Measurements from ENCODE around the gene PLOD3. TPM values are rescaled to one million over a fixed set of nuclear protein-coding genes. Genes with fewer than 3 reads are reported as not detected.
"Not testable (repeated sequence)": the region's sequence is repeated elsewhere in the genome, so short reads cannot be mapped to it uniquely, and the experiment has no call there.

PLOD3 gene, protein sequence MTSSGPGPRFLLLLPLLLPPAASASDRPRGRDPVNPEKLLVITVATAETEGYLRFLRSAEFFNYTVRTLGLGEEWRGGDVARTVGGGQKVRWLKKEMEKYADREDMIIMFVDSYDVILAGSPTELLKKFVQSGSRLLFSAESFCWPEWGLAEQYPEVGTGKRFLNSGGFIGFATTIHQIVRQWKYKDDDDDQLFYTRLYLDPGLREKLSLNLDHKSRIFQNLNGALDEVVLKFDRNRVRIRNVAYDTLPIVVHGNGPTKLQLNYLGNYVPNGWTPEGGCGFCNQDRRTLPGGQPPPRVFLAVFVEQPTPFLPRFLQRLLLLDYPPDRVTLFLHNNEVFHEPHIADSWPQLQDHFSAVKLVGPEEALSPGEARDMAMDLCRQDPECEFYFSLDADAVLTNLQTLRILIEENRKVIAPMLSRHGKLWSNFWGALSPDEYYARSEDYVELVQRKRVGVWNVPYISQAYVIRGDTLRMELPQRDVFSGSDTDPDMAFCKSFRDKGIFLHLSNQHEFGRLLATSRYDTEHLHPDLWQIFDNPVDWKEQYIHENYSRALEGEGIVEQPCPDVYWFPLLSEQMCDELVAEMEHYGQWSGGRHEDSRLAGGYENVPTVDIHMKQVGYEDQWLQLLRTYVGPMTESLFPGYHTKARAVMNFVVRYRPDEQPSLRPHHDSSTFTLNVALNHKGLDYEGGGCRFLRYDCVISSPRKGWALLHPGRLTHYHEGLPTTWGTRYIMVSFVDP
- 52.4 TPM for polyA plus RNA-seq
- long read RNA-seq, donor 1, result 0 reads
- long read RNA-seq, donor 2, transcript PLOD3-201 (19 exons, 2,920 nt), result major isoform, 11 of 344 reads
- long read RNA-seq, donor 2, partial matches to known transcripts, result 167 of 344 reads
- long read RNA-seq, donor 2, other reads (novel, unspliced or antisense), result 166 of 344 reads
- long read RNA-seq, donor 3, transcript PLOD3-201 (19 exons, 2,920 nt), result major isoform, 6 of 468 reads
- long read RNA-seq, donor 3, partial matches to known transcripts, result 263 of 468 reads
- long read RNA-seq, donor 3, other reads (novel, unspliced or antisense), result 199 of 468 reads
- long read RNA-seq, donor 4, partial matches to known transcripts, result 0 of 2 reads
- long read RNA-seq, donor 4, other reads (novel, unspliced or antisense), result 0 of 2 reads
- long read RNA-seq, donor 5, partial matches to known transcripts, result 0 of 1 reads
- long read RNA-seq, donor 5, other reads (novel, unspliced or antisense), result 0 of 1 reads
- long read RNA-seq, donor 6, partial matches to known transcripts, result 0 of 6 reads
- long read RNA-seq, donor 6, other reads (novel, unspliced or antisense), result 0 of 6 reads
- long read RNA-seq, donor 7, partial matches to known transcripts, result 0 of 4 reads
- long read RNA-seq, donor 7, other reads (novel, unspliced or antisense), result 0 of 4 reads
- long read RNA-seq, donor 8, partial matches to known transcripts, result 8 of 13 reads
- long read RNA-seq, donor 8, other reads (novel, unspliced or antisense), result 0 of 13 reads
- long read RNA-seq, donor 9, partial matches to known transcripts, result 104 of 184 reads
- long read RNA-seq, donor 9, other reads (novel, unspliced or antisense), result 79 of 184 reads
- long read RNA-seq, donor 10, partial matches to known transcripts, result 0 of 2 reads
- long read RNA-seq, donor 10, other reads (novel, unspliced or antisense), result 0 of 2 reads
- long read RNA-seq, donor 11, transcript PLOD3-201 (19 exons, 2,920 nt), result major isoform, 6 of 14 reads
- long read RNA-seq, donor 11, partial matches to known transcripts, result 6 of 14 reads
- long read RNA-seq, donor 11, other reads (novel, unspliced or antisense), result 0 of 14 reads

DNA sequence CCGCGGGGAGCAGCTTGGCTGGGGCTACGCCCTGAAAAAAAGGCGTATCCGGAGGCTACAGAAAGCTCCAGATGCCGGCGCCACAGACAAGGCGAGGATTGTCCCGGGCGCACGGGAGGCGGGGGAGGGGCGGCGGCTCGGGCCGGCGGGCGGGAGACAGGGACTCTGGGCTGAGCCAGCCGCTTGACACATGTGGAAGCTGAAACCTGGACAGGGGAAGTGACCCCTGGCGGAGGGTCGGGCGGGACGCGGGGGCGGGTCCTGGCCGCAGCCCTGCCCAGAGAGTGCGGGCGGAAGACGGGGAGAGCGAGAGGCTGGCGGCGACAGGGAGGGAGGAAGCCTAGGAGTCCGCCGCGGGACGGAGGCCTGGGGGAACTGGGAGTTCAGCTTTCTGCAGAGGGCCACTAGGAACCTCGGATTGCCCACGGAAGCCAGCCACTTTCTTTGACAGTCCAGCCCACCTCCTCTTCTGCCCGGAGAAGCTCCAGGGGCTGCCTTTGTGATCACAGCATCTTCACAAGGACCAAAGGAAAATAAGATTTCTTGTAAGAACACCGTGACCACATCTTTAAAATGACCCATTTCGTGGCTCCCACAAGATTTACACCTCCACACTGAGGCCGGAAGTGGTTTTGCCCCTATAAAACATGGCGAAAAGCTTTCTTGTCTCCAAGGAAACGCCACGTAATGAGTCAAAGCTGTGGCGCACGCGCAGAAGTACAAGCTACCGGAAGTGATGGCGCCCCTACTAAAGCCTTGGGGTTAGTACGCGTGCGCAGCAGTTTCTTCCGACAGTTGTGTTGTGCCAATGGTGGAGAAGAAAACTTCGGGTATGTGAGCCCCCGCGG is at the start of gene PLOD3, which contains the start of gene ZNHIT1:
Gene PLOD3 (minus strand): TSS at position 194 of the 848 bp plus-strand sequence. CDS start 307 bp downstream, outside the sequence.
Gene ZNHIT1 (plus strand): TSS at position 778 of the 848 bp plus-strand sequence. CDS start 31 bp downstream, at position 809.
- 0% methylated on average over 1 of the region's 57 CpGs for WGBS (ENCODE audit: insufficient coverage, low lambda C conversion rate)

DNA sequence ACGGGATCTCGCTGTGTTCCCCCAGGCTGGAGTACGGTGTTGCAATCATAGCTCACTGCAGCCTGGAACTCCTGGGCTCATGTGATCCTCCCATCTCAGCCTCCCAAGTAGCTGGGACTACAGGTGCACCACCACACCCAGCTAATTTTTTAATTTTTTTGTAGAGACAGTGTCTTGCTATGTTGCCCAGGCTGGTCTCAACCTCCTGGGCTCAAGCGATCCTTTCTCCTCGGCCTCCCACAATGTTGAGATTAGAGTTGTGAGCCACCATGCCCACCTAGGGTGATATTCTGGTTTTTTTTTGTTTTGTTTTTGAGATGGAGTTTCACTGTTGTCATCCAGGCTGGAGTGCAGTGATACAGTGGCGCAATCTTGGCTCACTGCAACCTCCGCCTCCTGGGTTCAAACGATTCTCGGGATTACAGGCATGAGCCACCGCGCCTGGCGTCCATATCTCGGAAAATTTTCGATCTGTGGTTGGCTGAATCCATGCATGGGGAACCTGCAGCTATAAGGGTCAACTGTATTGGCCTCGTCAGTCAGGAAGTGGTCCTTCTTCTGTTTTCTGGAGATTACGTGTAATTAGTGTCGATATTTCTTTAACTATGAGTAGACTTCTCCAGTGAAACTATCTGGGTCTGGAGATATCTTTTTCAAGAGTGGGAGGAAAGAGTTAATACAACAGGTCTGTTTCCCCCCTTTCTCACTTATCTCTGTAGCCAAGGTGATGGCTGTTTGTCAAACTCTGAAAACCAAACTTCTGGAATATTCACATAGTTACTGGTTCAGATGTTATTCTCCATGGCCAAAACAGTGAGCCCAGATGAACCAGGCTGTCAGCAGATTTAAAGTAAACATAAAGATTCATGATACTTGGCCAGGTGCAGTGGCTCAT is 48.5 kb upstream of the PLOD3 start:
- 70% methylated on average over 2 of the region's 17 CpGs for whole genome bisulfite sequencing (ENCODE audit: insufficient coverage, low lambda C conversion rate)

More for the DNA sequence above, at the start of gene PLOD3, which contains the start of gene ZNHIT1:
- Histone ChIP-seq H3K9me3 (ENCODE audit: control insufficient read depth, low read depth, low read length) (peaks cover 3% of the 10 kb centered on the region), H3K36me3 (ENCODE audit: control insufficient read depth, insufficient read depth, low read length) (peaks cover 26% of the 10 kb centered on the region), H3K27me3 (ENCODE audit: control insufficient read depth, insufficient read depth, low read length) (no peaks in the 10 kb centered on the region), H3K27ac (ENCODE audit: low read length) (peak within 1 kb of the TSS; percentile 95), H3K4me1 (ENCODE audit: control insufficient read depth, insufficient read depth, low read length) (peaks cover 29% of the 10 kb centered on the region), H3K4me3 (ENCODE audit: low read length) (peak within 1 kb of the TSS; percentile 71)
- peak; percentile 97 to 98 for DNase-seq

DNA sequence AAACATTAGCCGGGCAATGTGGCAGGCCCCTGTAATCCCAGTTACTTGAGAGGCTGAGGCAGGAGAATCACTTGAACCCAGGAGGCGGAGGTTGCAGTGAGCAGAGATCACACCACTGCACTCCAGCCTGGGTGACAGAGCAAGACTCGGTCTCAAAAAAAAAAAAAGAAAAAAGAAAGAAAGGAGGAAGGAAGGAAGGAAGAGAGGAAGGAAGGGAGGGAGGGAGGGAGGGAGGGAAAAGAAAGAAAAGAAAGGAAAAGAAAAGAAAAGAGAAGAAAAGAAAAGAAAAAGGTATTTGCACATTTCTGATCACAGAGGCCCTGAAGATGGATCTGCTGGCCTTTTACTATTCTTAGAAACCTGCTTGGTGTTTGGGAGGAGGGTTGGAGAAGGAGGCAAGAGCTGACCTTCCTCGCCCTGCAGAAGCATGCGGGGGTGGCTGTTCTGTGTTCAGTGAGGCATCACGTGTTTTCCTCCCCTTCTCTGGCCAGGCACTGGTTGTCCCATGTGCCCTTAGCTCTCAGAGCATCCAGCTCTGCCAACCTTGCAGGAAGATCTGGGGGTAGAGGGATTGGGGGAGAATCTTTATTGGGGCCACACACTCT is 46.8 kb upstream of the PLOD3 start:
- not testable (repeated sequence) for H3K9me3 ChIP-seq (ENCODE audit: control insufficient read depth, low read depth, low read length); H3K36me3 ChIP-seq (ENCODE audit: control insufficient read depth, insufficient read depth, low read length); H3K27ac ChIP-seq (ENCODE audit: low read length); H3K4me3 ChIP-seq (ENCODE audit: low read length); DNase-seq; H3K4me1 ChIP-seq (ENCODE audit: control insufficient read depth, insufficient read depth, low read length); H3K27me3 ChIP-seq (ENCODE audit: control insufficient read depth, insufficient read depth, low read length)
- WGBS (ENCODE audit: insufficient coverage, low lambda C conversion rate), result 79% methylated on average over 3 of the region's 6 CpGs

More for the DNA sequence above, 48.5 kb upstream of the PLOD3 start:
- no peak overlapping the region for H3K27ac ChIP-seq (ENCODE audit: low read length)
- no peaks in the 10 kb centered on the region for H3K36me3 ChIP-seq (ENCODE audit: control insufficient read depth, insufficient read depth, low read length)
- H3K27me3 ChIP-seq (ENCODE audit: control insufficient read depth, insufficient read depth, low read length), result peaks cover 2% of the 10 kb centered on the region
- DNase-seq, result no peak
- H3K9me3 ChIP-seq (ENCODE audit: control insufficient read depth, low read depth, low read length), result no peaks in the 10 kb centered on the region
- H3K4me1 ChIP-seq (ENCODE audit: control insufficient read depth, insufficient read depth, low read length), result no peaks in the 10 kb centered on the region
- H3K4me3 ChIP-seq (ENCODE audit: low read length), result no peak overlapping the region

DNA sequence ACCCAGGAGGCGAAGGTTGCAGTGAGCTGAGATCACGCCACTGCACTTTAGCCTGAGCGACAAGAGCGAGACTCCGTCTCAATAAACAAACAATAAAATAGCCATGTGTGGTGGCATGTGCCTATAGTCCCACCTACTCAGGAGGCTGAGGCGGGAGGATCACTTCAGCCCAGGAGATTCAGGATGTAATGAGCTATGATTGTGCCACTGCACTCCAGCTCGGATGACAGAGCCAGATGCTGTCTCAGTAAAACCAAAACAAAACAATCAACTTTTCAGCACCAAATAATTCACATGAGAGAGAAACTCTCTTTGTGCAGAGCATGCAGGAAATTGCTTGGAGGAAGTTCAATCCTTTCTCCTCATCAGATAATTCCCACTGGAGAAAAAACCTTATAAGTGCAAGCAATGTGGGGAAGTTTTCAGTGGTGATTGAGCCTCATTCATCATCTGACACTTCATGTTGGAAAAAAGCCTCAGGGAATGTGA is 40.9 kb upstream of the PLOD3 start:
- H3K27ac ChIP-seq (ENCODE audit: low read length), result no peak overlapping the region
- no peaks in the 10 kb centered on the region for H3K27me3 ChIP-seq (ENCODE audit: control insufficient read depth, insufficient read depth, low read length)
- no peaks in the 10 kb centered on the region for H3K36me3 ChIP-seq (ENCODE audit: control insufficient read depth, insufficient read depth, low read length)
- no peaks in the 10 kb centered on the region for H3K4me1 ChIP-seq (ENCODE audit: control insufficient read depth, insufficient read depth, low read length)
- H3K9me3 ChIP-seq (ENCODE audit: control insufficient read depth, low read depth, low read length), result no peaks in the 10 kb centered on the region
- no peak overlapping the region for H3K4me3 ChIP-seq (ENCODE audit: low read length)
- no CpG with 5 or more reads among the region's 7 CpGs for WGBS (ENCODE audit: insufficient coverage, low lambda C conversion rate)
- no peak for DNase-seq

DNA sequence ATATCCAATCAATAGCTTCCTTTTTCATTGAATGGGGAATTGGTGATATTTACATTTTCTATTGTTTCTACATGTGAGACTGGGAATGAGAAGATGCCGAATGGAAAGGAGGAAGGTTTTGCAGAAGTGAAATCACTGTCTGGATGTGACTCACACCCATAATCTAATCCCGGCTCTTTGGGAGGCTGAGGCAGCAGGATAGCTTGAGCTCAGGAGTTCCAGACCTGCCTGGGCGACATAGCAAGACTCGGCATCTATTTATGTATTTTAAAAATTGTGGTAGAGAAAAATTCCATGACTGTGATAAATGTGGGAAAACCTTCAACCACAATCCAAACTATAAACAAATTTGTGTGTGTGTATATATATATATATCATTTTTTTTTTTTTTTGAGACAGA is 38.4 kb upstream of the PLOD3 start:
- WGBS (ENCODE audit: insufficient coverage, low lambda C conversion rate), result no CpG with 5 or more reads among the region's 4 CpGs
- H3K9me3 ChIP-seq (ENCODE audit: control insufficient read depth, low read depth, low read length), result no peaks in the 10 kb centered on the region

DNA sequence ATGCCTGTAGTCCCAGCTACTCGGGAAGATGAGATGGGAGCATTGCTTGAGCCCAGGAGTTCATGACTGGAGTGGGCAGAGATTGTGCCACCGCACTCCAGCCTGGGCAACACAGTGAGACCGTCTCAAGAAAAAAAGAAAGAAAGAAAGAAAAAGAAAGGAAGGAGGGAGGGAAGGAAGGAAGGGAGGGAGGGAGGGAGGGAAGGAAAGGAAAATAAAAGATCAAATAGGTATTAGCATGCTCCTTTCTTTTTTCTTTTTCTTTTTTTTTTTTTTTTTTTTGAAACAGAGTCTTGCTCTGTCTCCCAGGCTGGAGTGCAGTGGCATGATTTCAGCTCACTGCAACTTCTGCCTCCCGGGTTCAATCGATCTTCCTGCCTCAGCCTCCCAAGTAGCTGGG is 35.8 kb upstream of the PLOD3 start:
- not testable (repeated sequence) for DNase-seq; H3K36me3 ChIP-seq (ENCODE audit: control insufficient read depth, insufficient read depth, low read length); H3K9me3 ChIP-seq (ENCODE audit: control insufficient read depth, low read depth, low read length); H3K27me3 ChIP-seq (ENCODE audit: control insufficient read depth, insufficient read depth, low read length); H3K27ac ChIP-seq (ENCODE audit: low read length); H3K4me3 ChIP-seq (ENCODE audit: low read length)
- no CpG with 5 or more reads among the region's 5 CpGs for WGBS (ENCODE audit: insufficient coverage, low lambda C conversion rate)
- peaks cover 10% of the 10 kb centered on the region for H3K4me1 ChIP-seq (ENCODE audit: control insufficient read depth, insufficient read depth, low read length)

More for the DNA sequence above, 38.4 kb upstream of the PLOD3 start:
- H3K4me1 ChIP-seq (ENCODE audit: control insufficient read depth, insufficient read depth, low read length), result peaks cover 5% of the 10 kb centered on the region
- no peaks in the 10 kb centered on the region for H3K36me3 ChIP-seq (ENCODE audit: control insufficient read depth, insufficient read depth, low read length)
- H3K4me3 ChIP-seq (ENCODE audit: low read length), result no peak overlapping the region
- no peak for DNase-seq
- no peaks in the 10 kb centered on the region for H3K27me3 ChIP-seq (ENCODE audit: control insufficient read depth, insufficient read depth, low read length)
- no peak overlapping the region for H3K27ac ChIP-seq (ENCODE audit: low read length)

DNA sequence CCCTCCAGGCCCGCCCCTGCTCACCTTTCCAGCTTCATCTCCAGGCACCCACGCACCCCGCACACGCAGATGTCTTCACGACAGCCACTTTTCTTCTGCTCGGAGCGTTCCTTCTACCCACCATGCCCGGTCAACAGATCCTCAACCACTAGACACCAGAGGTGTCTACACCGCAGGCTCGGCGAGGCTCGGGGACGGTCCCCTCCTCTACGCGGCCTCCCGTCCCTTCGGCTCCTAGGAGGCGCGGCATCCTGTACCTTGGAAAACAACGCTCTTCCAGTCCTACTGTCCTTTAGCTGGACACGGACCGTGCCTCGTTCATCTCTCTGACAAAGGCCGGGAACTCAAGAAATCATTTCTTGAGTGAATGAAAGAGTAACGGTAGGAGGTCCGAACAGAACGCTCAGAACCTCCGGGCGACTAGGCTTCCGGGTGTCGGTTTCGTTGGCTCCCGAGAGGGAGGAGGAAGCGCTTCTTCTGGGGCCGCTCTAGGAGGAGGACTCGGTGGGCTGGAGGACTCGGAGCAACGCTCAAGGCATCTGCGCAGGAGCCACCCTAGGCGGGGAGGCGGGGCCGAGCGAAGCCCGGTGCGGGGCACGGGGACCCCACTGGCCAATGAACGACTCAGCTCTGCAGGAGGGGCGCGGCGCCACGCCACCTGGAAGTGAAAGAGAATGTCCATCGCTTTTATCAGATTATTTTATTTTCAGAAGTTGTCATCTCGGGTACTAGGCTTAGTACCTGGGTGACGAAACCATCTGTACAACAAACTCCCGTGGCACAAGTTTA is 34.7 kb upstream of the PLOD3 start:
- H3K36me3 ChIP-seq (ENCODE audit: control insufficient read depth, insufficient read depth, low read length), result peaks cover 11% of the 10 kb centered on the region
- peak; percentile 98 to 100 for DNase-seq
- peak overlapping the region; percentile 82 for H3K4me3 ChIP-seq (ENCODE audit: low read length)
- H3K27me3 ChIP-seq (ENCODE audit: control insufficient read depth, insufficient read depth, low read length), result no peaks in the 10 kb centered on the region
- H3K4me1 ChIP-seq (ENCODE audit: control insufficient read depth, insufficient read depth, low read length), result peaks cover 10% of the 10 kb centered on the region
- peak overlapping the region; percentile 87 for H3K27ac ChIP-seq (ENCODE audit: low read length)
- 0% methylated on average over 4 of the region's 55 CpGs for WGBS (ENCODE audit: insufficient coverage, low lambda C conversion rate)
- H3K9me3 ChIP-seq (ENCODE audit: control insufficient read depth, low read depth, low read length), result no peaks in the 10 kb centered on the region
